ENCODE data around the gene KDM4B.
A peak's percentile ranks its signal among the peaks of the same experiment; 100 is the strongest.

Gene KDM4B

GRCh38 chr19:5152767-5153532, 184.0 kb downstream of the KDM4B start:
- H3K27ac ChIP-seq = no peak overlapping the region
- TF ChIP-seq, protein P1, sequence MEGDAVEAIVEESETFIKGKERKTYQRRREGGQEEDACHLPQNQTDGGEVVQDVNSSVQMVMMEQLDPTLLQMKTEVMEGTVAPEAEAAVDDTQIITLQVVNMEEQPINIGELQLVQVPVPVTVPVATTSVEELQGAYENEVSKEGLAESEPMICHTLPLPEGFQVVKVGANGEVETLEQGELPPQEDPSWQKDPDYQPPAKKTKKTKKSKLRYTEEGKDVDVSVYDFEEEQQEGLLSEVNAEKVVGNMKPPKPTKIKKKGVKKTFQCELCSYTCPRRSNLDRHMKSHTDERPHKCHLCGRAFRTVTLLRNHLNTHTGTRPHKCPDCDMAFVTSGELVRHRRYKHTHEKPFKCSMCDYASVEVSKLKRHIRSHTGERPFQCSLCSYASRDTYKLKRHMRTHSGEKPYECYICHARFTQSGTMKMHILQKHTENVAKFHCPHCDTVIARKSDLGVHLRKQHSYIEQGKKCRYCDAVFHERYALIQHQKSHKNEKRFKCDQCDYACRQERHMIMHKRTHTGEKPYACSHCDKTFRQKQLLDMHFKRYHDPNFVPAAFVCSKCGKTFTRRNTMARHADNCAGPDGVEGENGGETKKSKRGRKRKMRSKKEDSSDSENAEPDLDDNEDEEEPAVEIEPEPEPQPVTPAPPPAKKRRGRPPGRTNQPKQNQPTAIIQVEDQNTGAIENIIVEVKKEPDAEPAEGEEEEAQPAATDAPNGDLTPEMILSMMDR (IDR thresholded peaks at IDR 0.05) = no peak
- DNase-seq (ENCODE audit: low spot score) = no peak
- H3K4me3 ChIP-seq = no peak overlapping the region

DNA sequence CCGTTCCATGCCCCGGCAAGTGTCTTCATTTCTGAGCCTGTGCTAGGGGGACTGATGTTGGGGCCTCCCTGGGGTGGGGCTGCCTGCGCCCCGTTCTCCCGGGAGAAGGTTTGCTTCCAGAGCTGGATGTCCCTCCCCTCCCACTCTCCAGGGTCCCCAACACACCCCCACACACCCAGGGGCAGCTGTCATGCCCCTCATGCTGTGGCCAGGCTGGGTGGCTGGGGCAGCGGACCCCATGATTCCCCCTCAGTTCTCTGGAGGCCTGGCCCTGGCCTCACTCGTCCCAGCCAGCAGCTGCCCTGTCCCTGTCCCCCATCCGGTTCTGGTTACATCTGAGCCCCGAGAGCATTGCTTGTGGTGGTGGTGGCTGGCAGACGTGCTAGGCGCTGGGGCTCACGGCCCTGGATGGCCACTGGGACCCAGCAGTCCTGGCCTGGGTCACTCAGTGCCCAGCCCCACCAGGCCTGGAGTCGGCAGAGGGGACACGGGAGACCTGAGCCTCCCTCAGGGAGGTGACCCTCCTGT, 184.8 kb downstream of the KDM4B start:
- peak; percentile 62 for DNase-seq (ENCODE audit: low spot score)
- Histone ChIP-seq H3K4me3 (no peak overlapping the region), H3K27ac (no peak overlapping the region)
- TF ChIP-seq, protein P1 (IDR thresholded peaks at IDR 0.05) = no peak

DNA sequence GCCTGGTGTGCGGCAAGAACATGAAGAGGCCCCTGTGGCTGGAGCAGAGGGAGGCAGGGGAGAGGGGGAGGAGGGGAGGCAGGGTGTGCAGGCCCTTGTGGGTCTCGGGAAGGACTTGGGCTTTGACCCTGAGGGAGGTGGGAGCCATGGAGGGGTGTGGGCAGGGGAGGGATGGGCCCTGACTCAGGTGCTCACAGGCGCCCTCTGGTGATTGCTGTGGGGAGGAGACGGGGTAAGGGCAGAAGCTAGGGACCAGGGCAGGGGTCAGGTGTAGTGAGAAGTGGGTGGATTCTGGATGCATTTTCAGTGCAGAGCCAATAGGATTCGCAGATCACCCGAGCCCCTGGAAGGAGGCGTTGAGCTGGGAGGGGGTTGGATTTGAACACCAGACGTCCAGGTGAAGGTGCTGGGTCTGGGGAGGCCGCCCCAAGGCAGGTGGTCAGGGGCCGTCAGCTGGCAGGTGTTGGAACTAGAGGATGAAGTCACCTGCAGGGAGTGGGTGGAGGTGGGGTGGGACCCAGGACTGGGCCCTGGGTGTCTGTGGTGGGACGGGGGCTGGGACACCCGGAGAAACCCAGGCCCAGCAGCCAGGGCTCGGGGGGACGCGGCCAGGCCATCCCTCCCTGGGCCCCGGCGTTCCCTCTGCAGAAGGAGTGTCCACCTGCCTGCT, 185.4 kb downstream of the KDM4B start:
- peak; percentile 69 for DNase-seq (ENCODE audit: low spot score)
- Histone ChIP-seq H3K4me3 (no peak overlapping the region), H3K27ac (no peak overlapping the region)
- TF ChIP-seq, protein P1 (IDR thresholded peaks at IDR 0.05) = no peak

DNA sequence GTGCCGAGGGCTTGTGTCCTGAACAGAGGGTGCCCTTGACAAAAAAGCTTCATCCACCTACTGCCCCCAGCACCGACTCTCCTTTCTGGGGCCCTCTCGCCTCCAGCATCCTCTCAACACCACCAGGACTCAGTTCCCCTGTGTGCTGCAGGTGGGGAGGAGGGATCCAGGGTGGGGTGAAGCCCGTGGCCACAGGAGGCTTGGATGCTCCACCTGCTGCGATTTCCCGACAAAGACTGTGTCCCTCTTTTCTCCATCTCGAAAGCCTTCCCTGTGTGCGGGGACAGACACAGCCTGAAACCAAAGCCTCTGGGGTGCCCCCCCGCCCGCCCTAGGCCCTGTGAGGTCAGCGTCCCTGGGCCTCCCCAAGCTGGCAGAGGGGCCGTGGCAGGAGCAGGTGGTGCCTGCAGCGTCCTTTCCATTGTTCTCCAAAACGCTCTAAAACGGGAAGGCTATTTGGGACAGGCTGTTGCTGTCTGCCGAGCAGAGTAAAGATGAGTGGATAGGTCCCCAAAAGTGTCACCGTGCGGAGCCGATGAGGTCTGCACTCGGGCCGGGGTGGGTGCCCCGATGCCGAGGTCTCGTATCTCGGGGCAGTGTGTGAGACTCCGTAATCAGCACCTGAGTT, 186.0 kb downstream of the KDM4B start:
- TF ChIP-seq, protein P1 (IDR thresholded peaks at IDR 0.05) = no peak
- peak; percentile 69 for DNase-seq (ENCODE audit: low spot score)
- H3K4me3 ChIP-seq = no peak overlapping the region
- no peak overlapping the region for H3K27ac ChIP-seq

DNA sequence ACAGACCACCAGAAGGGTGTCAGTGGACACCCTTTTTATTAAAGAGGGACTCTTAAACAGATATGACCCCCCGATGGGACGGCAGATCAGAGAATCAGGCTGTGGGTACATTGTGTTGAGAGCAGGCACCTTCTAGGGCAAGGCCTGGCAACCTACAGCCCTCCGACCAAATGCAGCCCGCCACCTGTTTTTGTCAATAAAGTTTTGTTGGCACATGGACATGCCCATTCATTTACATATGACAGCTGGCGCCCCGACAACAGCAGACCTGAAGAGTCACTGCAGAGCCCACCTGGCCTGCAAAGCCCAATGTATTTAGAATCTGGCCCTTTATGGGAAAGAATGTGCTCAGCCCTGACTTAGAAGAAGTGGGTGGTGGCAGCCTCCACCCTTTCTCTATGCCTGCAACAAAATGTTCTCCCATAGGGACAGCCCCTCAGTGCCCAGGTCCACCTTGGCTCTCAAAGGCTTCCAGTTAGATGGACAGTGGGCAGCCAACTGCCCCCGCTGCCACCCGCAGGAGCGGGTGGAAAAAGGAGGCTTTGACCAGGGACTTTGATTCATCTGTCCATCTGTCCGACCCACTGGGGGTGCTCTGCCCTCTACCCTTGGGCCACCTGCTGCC, 186.8 kb downstream of the KDM4B start:
- TF ChIP-seq, protein P1 (IDR thresholded peaks at IDR 0.05) = no peak
- H3K4me3 ChIP-seq = no peak overlapping the region
- peak overlapping the region in 1 of 2 donors; percentile 37 for H3K27ac ChIP-seq
- DNase-seq (ENCODE audit: low spot score) = no peak

GRCh38 chr19:5156231-5156986, 187.5 kb downstream of the KDM4B start:
- DNase-seq (ENCODE audit: low spot score) = no peak
- TF ChIP-seq, protein P1 (IDR thresholded peaks at IDR 0.05) = no peak
- Histone ChIP-seq H3K27ac (peak overlapping the region in 1 of 2 donors; percentile 37), H3K4me3 (no peak overlapping the region)
